Erythroblast (primary cell): ENCODE results near the gene SAP130.

Experiments
- GATA1 ChIP-seq: IDR thresholded peaks from 2 replicates; pipeline ENCODE4 v1.6.1; 2011; ENCODE audit warnings: low read depth, mild to moderate bottlenecking, control low read depth, low read length, moderate library complexity
- POLR2A ChIP-seq: IDR thresholded peaks from 2 replicates; pipeline ENCODE4 v1.6.1; 2011; ENCODE audit warnings: mild to moderate bottlenecking, low read length

- no peak for TF ChIP-seq POLR2A
- TF ChIP-seq GATA1 = no peak
Observed at GRCh38 chr2:128038411-128038810, 10.6 kb upstream of the SAP130 start.
